ENCODE results near the gene PDE4D.
A peak's percentile ranks its signal among the peaks of the same experiment; 100 is the strongest.

Gene PDE4D

GRCh38 chr5:58993461-58993860 is 900.1 kb downstream of the PDE4D start:
- no peak overlapping the region for H3K4me3 ChIP-seq (ENCODE audit: low read depth, low read length)
- no peak for TF ChIP-seq CTCF (IDR thresholded peaks at IDR 0.05; ENCODE audit: low read depth, low read length)
- H3K36me3 ChIP-seq, result peaks cover 31% of the 10 kb centered on the region
- no peak for DNase-seq
- no peaks in the 10 kb centered on the region for H3K27me3 ChIP-seq
- H3K4me1 ChIP-seq, result no peaks in the 10 kb centered on the region
- no peaks in the 10 kb centered on the region; the same call in 1 of the 2 replicates for H3K9me3 ChIP-seq

DNA sequence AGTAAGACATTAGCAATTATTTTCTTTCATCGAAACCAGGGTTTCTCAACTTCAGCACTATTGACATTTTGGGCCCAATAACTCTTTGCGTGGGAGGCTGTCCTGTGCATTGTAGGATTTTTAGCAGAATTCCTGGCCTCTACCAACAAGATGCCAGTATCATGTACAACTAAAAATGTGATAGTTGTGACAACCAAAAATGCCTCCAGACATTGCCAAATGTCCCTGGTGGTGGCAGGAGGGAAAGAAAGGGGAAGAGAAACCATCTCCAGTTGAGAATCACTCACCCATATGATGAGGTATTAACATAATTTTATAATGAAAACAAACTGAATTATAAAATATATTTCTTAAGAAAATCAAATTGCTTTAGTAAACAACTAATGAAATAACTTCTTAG is 904.6 kb downstream of the PDE4D start:
- TF ChIP-seq CTCF (IDR thresholded peaks at IDR 0.05; ENCODE audit: low read depth, low read length), result peak; percentile 9; the same call in 1 of the 2 replicates
- no peak for DNase-seq
- H3K36me3 ChIP-seq, result peaks cover 60% of the 10 kb centered on the region

DNA sequence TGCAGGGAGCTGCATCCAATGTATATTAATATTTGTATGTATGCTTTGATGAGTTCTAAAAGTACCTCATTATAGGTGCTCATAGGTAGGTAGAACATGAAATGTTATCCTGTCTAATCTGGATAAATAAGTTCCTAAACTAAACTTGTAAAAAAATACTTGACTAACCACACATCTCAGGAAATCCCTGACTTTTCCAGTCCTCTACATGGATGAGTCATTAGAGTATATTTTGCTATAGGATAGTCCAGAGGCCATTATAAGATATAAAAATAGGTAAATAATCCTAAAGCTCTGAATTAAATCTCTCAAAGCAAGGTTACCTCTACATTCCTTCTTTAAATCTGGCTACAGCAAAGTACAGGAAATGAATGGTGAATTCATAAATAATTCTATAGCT is 906.3 kb downstream of the PDE4D start:
- no peak for TF ChIP-seq CTCF (IDR thresholded peaks at IDR 0.05; ENCODE audit: low read depth, low read length)
- H3K4me1 ChIP-seq, result no peaks in the 10 kb centered on the region
- H3K27me3 ChIP-seq, result no peaks in the 10 kb centered on the region
- no peak overlapping the region for H3K4me3 ChIP-seq (ENCODE audit: low read depth, low read length)
- H3K9me3 ChIP-seq, result no peaks in the 10 kb centered on the region
- DNase-seq, result no peak
- H3K36me3 ChIP-seq, result peaks cover 74% of the 10 kb centered on the region

More for the DNA sequence above, 904.6 kb downstream of the PDE4D start:
- H3K27me3 ChIP-seq, result no peaks in the 10 kb centered on the region
- no peaks in the 10 kb centered on the region for H3K9me3 ChIP-seq
- H3K4me1 ChIP-seq, result no peaks in the 10 kb centered on the region
- H3K4me3 ChIP-seq (ENCODE audit: low read depth, low read length), result no peak overlapping the region

DNA sequence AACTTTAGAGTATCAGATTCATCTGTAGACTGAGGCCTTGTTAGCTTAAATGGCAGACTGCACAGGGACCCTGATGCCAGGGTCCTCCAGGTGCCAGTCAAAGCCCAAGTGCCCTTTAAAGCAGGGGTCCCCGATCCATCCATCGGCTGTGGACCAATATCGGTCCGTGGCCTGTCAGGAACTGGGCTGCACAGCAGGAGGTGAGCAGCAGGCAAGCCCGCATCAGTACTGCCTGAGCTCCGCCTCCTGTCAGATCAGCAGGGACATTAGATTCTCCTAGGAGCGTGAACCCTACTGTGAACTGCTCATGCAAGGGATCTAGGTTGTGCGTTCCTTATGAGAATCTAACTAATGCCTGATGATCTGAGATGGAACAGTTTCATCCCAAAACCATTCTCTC is 907.2 kb downstream of the PDE4D start:
- no peak for DNase-seq
- no peaks in the 10 kb centered on the region for H3K4me1 ChIP-seq
- peaks cover 80% of the 10 kb centered on the region for H3K36me3 ChIP-seq
- no peaks in the 10 kb centered on the region for H3K9me3 ChIP-seq
- no peak for TF ChIP-seq CTCF (IDR thresholded peaks at IDR 0.05; ENCODE audit: low read depth, low read length)
- no peaks in the 10 kb centered on the region for H3K27me3 ChIP-seq
- H3K4me3 ChIP-seq (ENCODE audit: low read depth, low read length), result no peak overlapping the region

GRCh38 chr5:58985759-58986158 is 907.8 kb downstream of the PDE4D start:
- peaks cover 79% of the 10 kb centered on the region for H3K36me3 ChIP-seq
- no peak for DNase-seq
- no peaks in the 10 kb centered on the region for H3K9me3 ChIP-seq
- TF ChIP-seq CTCF (IDR thresholded peaks at IDR 0.05; ENCODE audit: low read depth, low read length), result no peak
- no peak overlapping the region for H3K4me3 ChIP-seq (ENCODE audit: low read depth, low read length)
- no peaks in the 10 kb centered on the region for H3K4me1 ChIP-seq
- H3K27me3 ChIP-seq, result no peaks in the 10 kb centered on the region

- TF ChIP-seq CTCF (IDR thresholded peaks at IDR 0.05; ENCODE audit: low read depth, low read length), result no peak
- H3K27me3 ChIP-seq, result no peaks in the 10 kb centered on the region
- H3K4me3 ChIP-seq (ENCODE audit: low read depth, low read length), result no peak overlapping the region
- DNase-seq, result no peak
- no peaks in the 10 kb centered on the region for H3K4me1 ChIP-seq
- peaks cover 79% of the 10 kb centered on the region for H3K36me3 ChIP-seq
- no peaks in the 10 kb centered on the region for H3K9me3 ChIP-seq
Measured at GRCh38 chr5:58985311-58985710, 908.2 kb downstream of the PDE4D start.

Data from BE2C (cell line).